ENCODE results near the gene SENP7. TPM values are rescaled to one million over a fixed set of nuclear protein-coding genes. Genes with fewer than 3 reads are reported as not detected.

Gene SENP7
- total and polyA plus RNA-seq, 2 donors from 2014 or later: 5.4 to 28.7 TPM

DNA sequence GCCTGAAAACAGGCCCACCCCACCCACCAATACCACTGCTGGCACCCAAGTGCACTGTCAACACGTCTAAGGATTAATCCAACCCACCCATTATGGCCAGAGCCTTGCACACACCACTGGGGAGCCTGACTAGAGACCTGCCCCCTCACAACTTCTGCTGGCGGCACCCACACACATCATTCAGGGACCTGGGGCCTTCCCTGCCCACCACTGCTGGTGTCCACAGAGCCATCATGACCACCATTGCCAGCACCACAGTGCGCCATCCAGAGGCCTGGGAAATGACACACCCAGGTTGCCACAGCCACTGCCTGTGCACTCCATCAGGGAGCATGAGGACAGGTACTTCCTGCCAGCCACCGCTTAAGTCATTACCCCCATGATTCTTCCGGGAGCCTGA lies 125.7 kb downstream of the SENP7 start:
- no peak for DNase-seq
- no peak for TF ChIP-seq CTCF (IDR thresholded peaks at IDR 0.05; ENCODE audit: borderline replicate concordance, extremely low read depth, insufficient read depth)
- Histone ChIP-seq H3K4me3 (ENCODE audit: low read length in 3 of 3) (no peak overlapping the region), H3K27me3 (ENCODE audit: control insufficient read depth, insufficient read depth, low read length) (no peaks in the 10 kb centered on the region), H3K36me3 (ENCODE audit: control insufficient read depth in 2 of 3, insufficient read depth in 3 of 3, low read length in 3 of 3) (peaks cover 0 to 2% (median 0%) of the 10 kb centered on the region in 3 donors), H3K4me1 (ENCODE audit: control insufficient read depth in 2 of 3, insufficient read depth in 2 of 3, low read depth in 1 of 3, low read length in 3 of 3) (no peaks in the 10 kb centered on the region), H3K9me3 (ENCODE audit: control insufficient read depth in 2 of 3, insufficient read depth in 1 of 3, low read length in 3 of 3) (peaks cover 0 to under 1% (median 0%) of the 10 kb centered on the region in 3 donors), H3K27ac (ENCODE audit: low read depth in 2 of 2, low read length in 2 of 2) (no peak overlapping the region), H3K9ac (ENCODE audit: low read length in 3 of 3) (no peak overlapping the region)
- FAIRE-seq: no peak
- intact Hi-C loops (cut with DNase I): no loop called here

GRCh38 chr3:101384426-101384825 lies 128.6 kb downstream of the SENP7 start:
- peaks cover 0 to 2% (median 0%) of the 10 kb centered on the region in 3 donors for H3K36me3 ChIP-seq (ENCODE audit: control insufficient read depth in 2 of 3, insufficient read depth in 3 of 3, low read length in 3 of 3)
- H3K27ac ChIP-seq (ENCODE audit: low read depth in 2 of 2, low read length in 2 of 2): no peak overlapping the region
- H3K4me3 ChIP-seq (ENCODE audit: low read length in 3 of 3): no peak overlapping the region
- FAIRE-seq (no peak), DNase-seq (peak in 1 of 5 donors; percentile 24)
- no peaks in the 10 kb centered on the region for H3K27me3 ChIP-seq (ENCODE audit: control insufficient read depth, insufficient read depth, low read length)
- H3K4me1 ChIP-seq (ENCODE audit: control insufficient read depth in 2 of 3, insufficient read depth in 2 of 3, low read depth in 1 of 3, low read length in 3 of 3): no peaks in the 10 kb centered on the region
- no peaks in the 10 kb centered on the region for H3K9me3 ChIP-seq (ENCODE audit: control insufficient read depth in 2 of 3, insufficient read depth in 1 of 3, low read length in 3 of 3)
- intact Hi-C loops (cut with DNase I): no loop called here
- no peak for TF ChIP-seq CTCF (IDR thresholded peaks at IDR 0.05; ENCODE audit: borderline replicate concordance, extremely low read depth, insufficient read depth)
- H3K9ac ChIP-seq (ENCODE audit: low read length in 3 of 3): no peak overlapping the region

- no peaks in the 10 kb centered on the region for H3K27me3 ChIP-seq (ENCODE audit: control insufficient read depth, insufficient read depth, low read length)
- H3K27ac ChIP-seq (ENCODE audit: low read depth in 2 of 2, low read length in 2 of 2): no peak overlapping the region
- FAIRE-seq (no peak), DNase-seq (no peak)
- H3K9me3 ChIP-seq (ENCODE audit: control insufficient read depth in 2 of 3, insufficient read depth in 1 of 3, low read length in 3 of 3): peaks cover 0 to 4% (median 0%) of the 10 kb centered on the region in 3 donors
- no peaks in the 10 kb centered on the region for H3K4me1 ChIP-seq (ENCODE audit: control insufficient read depth in 2 of 3, insufficient read depth in 2 of 3, low read depth in 1 of 3, low read length in 3 of 3)
- H3K4me3 ChIP-seq (ENCODE audit: low read length in 3 of 3): no peak overlapping the region
- H3K36me3 ChIP-seq (ENCODE audit: control insufficient read depth in 2 of 3, insufficient read depth in 3 of 3, low read length in 3 of 3): peaks cover 0 to 2% (median 0%) of the 10 kb centered on the region in 3 donors
- no peak overlapping the region for H3K9ac ChIP-seq (ENCODE audit: low read length in 3 of 3)
- intact Hi-C loops (cut with DNase I): no loop called here
- TF ChIP-seq CTCF (IDR thresholded peaks at IDR 0.05; ENCODE audit: borderline replicate concordance, extremely low read depth, insufficient read depth): no peak
Observed at GRCh38 chr3:101383656-101384055, 129.4 kb downstream of the SENP7 start.

- H3K27me3 ChIP-seq (ENCODE audit: control insufficient read depth, insufficient read depth, low read length): no peaks in the 10 kb centered on the region
- DNase-seq (peak in 4 of 5 donors; percentile 35 to 77 (median 54)), FAIRE-seq (no peak)
- H3K4me3 ChIP-seq (ENCODE audit: low read length in 3 of 3): no peak overlapping the region
- H3K9me3 ChIP-seq (ENCODE audit: control insufficient read depth in 2 of 3, insufficient read depth in 1 of 3, low read length in 3 of 3): peaks cover 0 to 5% (median 0%) of the 10 kb centered on the region in 3 donors
- H3K36me3 ChIP-seq (ENCODE audit: control insufficient read depth in 2 of 3, insufficient read depth in 3 of 3, low read length in 3 of 3): peaks cover 0 to 2% (median 0%) of the 10 kb centered on the region in 3 donors
- no peaks in the 10 kb centered on the region for H3K4me1 ChIP-seq (ENCODE audit: control insufficient read depth in 2 of 3, insufficient read depth in 2 of 3, low read depth in 1 of 3, low read length in 3 of 3)
- no peak overlapping the region for H3K27ac ChIP-seq (ENCODE audit: low read depth in 2 of 2, low read length in 2 of 2)
- TF ChIP-seq CTCF (IDR thresholded peaks at IDR 0.05; ENCODE audit: borderline replicate concordance, extremely low read depth, insufficient read depth): no peak
- no peak overlapping the region for H3K9ac ChIP-seq (ENCODE audit: low read length in 3 of 3)
- intact Hi-C loops (cut with DNase I): no loop called here
Observed at GRCh38 chr3:101383156-101383575, 129.8 kb downstream of the SENP7 start.

All from kidney (tissue), 14 donors.